Measurements from ENCODE around the gene CYP46A1.

CYP46A1 gene

DNA sequence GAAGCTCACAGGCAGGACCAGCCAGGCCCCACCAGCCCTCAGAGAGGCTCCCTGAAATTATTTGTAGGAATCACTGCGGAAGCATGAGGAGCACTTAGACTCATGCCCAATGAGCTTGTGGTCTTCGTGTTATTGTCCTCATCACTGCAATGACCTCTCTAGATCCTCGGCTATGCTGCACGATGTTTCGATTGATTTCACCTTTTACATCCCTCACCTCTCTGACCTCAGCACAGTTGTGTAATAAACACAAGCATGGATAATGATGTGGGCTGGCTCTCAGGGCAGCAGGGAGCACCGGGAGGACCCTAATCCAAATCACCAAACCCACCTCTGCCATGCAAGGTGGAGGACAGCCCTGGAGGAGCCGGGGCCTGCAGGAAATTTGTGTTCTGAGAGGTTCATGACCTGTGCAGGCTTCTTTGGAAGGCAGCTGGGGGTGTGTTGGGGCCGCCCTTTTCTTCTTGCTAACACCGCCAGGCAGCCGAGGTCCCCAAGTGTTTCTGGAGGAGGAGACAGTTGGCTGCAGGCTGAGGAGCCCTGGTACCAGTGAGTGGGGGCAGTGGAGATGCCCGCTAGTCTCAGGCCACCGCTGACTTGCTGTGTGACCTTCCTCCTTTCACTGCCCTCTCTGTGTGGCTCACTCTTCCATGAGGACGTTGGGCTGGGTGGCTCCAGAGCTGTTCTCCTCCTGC is 79.6 kb downstream of the CYP46A1 start:
- FAIRE-seq = no peak

DNA sequence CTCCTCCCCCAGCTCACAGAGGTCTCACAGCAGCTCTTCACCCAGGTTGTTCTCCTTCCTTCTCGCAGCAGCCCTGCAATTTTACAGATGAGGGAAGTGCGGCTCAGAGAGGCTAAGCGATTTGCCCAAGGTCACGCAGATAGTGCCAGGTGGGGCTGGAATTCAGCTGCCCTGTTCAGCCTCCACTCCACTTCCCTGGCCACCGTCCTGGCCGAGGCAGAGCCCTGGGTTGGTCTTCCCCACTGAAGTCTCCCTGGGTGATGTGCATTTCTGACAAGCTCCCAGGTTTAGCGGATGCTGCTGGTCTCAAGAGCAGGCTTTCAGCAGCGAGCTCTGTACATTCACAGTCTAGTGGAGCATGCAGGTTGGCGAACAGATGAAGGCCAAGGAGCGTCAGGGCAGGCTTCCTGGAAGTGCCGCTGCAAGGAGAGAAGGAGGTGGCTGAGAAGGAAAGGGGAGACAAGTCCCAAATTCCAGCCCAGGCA is 80.2 kb downstream of the CYP46A1 start:
- FAIRE-seq = no peak

DNA sequence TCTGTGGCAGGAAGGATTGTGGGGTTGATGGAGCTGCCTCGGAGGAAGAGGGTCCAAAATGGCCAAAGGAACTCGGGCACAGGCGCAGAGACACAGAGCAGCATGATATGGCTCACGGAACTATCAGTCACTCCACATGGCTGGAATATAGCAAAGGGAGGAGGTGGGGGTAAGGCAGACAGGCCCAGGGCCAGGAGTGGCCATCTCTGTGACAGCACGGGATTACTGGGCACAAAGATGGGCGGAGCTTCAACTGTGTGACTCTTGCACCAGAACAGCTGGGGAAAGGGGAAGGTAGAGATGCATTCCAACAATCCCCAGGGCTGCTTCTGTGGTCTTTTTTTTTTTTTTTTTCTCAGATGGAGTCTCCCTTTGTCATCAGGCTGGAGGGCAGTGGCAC is 84.3 kb downstream of the CYP46A1 start:
- FAIRE-seq = no peak

DNA sequence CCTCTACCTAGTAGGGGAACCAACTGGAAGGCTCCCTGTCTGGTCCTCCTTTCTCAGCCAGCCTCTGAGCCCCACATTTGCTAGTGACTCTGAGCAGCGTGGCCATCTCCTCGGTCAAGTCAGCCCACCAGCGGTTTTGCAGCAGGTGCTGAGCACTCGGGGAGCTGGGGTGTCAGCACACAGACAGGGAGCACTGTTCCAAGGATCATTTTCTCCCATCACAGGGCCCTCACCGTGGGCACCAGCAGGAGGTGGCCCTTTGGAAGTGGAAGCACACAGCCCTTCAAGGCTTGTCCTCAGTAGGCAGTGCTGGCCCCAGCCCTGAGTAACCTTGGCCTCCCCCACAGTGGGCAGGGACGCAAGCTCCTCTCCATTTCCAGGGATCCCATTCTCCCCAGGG is 85.0 kb downstream of the CYP46A1 start:
- FAIRE-seq = no peak

DNA sequence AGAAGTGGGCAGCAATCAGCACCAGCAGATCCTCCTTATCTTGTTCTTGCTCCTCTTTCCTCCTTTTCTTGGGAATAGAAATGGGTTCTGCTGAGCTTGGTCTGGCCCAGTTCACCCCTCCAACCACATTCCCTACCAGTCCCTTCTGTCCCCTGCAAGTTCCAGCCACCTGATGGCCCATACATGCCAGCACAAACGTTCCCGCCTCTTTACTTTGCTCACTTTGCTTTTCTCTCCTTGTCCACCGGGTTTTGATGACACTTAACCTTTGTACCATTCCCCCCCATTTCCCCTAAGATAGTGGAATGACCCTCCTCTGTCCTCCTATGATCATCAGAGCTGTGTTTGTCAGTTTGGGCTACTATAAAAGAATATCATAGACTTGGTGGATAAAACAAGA is 85.7 kb downstream of the CYP46A1 start:
- no peak for FAIRE-seq

DNA sequence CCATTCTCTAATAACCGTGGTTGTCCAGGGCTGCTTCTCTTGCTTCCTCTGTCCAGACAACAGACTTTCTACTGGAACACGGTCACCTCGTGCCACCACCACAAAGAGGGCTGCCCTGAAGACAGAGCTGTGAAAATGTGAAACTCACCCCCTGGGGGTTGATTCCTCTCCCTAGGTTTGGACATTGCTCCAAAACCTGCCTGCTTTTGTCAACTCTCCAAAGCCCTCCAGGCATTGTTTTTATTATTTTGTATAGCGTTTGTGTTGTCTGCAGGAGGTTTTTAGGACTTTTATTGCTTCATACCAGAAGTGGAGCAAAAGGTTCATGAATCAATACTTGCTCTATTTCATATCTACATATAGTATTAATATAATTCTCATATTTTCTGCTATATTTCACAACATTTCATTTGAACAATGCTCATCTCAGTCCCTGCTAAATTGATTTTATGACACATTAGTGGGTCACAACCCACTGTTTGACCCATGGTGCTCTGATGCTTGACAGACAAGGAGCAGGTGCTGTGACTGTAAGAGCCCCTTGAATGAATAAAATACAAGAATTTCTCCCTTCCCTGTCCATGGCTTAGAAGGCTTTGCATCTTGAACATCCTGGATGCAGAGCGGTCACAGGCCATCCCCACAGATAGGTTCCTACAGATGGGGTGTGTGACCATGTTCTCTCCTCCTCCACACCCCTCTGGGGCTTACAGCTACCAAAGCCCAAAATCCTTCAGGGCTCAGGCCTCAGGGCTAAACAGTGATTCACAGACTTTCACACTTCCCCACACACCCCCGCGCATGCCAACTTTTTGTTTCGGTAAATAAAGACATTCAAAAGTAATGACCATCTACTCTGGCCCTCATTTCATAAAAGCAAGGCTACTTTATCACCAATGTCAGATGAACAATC is 88.5 kb downstream of the CYP46A1 start:
- FAIRE-seq = no peak

DNA sequence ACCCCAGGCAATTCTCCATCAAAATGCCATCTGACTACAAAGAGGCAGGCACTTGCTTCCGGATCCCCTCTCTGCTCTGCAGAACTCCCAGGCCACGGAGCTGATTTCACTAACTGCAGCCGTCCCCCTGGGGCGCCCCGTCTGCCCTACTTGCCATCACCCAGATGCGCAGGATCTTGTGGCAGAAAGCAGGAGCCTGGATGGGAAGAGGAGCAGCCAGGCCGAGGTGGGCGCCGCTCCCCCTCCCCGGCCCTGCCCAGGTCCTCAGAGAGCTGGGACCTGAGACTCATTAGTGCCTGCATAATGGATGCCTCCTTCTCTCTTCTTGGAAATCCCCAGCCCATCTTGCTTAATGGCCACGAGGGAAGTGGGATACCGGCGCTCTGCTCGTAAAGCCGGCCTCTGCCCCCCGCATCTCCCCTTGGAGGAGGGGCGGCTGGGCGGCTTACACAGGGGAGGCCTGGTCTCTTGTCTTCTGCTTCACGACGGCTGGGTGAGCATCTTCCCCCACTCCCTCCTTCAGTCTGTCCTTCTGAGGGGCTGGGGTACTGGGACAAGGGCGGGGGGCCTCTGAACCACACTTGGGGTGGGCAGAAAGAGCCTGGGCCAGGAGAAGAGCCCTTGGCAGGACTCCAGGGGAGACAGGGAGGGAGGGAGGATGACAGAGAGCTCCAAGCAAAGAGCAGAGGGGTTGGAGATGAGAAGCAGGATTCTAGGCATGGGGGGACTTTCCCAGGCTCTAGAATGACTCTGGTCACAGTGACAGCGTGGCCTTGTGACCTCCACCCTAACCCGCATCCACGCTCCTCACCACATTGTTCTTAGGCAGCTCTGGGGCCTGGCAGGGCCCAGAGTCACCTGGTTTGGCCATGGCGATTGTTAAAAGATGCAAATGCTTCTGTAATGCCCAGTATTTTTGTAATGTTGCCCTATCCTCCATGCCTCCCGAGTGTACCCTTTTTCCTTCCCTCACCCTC is 89.7 kb downstream of the CYP46A1 start:
- no peak for FAIRE-seq

DNA sequence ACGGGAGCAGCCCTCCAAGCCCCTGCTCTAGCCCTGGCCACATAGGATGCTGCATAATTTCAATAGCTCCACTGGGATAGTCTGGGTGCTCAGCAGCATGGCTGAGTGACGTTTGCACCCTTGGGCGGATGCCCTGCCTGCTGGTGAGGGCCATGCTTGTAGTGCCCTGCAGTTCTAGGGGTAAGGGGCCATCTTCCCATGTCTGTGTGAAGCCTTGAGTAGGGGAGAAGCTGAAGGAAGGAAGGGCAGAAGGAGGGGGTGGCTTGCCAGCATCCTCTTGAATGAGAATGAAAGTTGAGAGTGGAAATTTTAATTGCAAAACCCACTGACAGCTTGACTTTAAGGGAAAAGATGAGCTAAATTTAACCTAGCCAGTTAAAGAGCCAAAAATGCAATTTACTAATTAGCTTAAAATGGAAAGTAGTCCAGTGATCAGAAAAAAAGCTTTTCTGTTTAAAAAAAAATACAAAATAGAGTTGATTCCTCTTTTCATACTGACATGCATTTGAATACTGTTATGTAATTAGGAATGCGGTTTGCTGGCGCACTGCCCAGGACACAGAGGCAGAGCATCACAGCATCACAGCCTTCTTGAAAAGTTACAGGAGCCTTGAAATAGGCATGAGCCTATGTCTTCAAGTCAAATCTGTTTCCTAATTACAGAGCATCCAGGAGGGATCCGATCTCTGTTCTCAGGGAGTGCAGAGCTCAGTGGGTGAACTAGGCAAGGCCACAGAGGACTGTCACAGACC is 90.6 kb downstream of the CYP46A1 start:
- no peak for FAIRE-seq

DNA sequence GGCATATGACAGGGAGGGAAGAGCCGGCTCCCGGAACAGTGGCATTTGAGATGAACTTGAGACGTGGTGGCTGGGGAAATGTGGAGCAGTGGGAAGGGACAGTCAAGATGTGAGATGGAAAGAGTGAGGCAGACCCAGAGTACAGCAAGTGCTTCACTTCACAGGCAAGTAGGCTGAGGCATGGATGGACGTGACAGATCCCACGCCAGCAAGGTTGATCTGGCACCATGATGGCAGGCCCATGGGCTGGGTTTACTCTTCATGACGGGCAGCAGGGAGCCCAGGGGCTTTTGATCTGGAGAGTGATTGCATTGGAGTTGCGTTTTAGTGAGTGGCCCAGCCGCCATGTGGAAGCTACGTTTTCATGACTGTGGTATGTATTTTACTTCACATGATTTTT is 91.3 kb downstream of the CYP46A1 start:
- no peak for FAIRE-seq
